GM19035 (cell line): Measurements from ENCODE around the gene KCTD11.

Experiments used
- ATAC-seq: cut with Tn5 transposase; IDR thresholded peaks from one replicate; pipeline ENCODE4 v1.9.1; 2021; ENCODE audit not compliant: unreplicated experiment

KCTD11 gene

GRCh38 chr17:7351665-7352502 is at the start of gene KCTD11:
TSS of gene KCTD11 (plus strand) at chr17:7352162.
- ATAC-seq = peak; percentile 71

- no peak for ATAC-seq
Measured at GRCh38 chr17:7304179-7304578, 47.8 kb upstream of the KCTD11 start.

- peak; percentile 71 for ATAC-seq
Measured at GRCh38 chr17:7306911-7307685, 44.9 kb upstream of the KCTD11 start, which contains the start of gene EIF5A. TSS of gene EIF5A (plus strand) at chr17:7307628. CDS start at chr17:7309636, 2,008 bp downstream.

GRCh38 chr17:7307686-7308624 is 44.0 kb upstream of the KCTD11 start:
- no peak for ATAC-seq

- no peak for ATAC-seq
Measured at GRCh38 chr17:7308625-7309433, 43.1 kb upstream of the KCTD11 start.

- ATAC-seq = no peak
Measured at GRCh38 chr17:7309628-7310027, 42.3 kb upstream of the KCTD11 start.

GRCh38 chr17:7311110-7311705 is 40.8 kb upstream of the KCTD11 start:
- no peak for ATAC-seq

- ATAC-seq = no peak
Measured at GRCh38 chr17:7312432-7313087, 39.4 kb upstream of the KCTD11 start.

GRCh38 chr17:7313088-7313889 is 38.7 kb upstream of the KCTD11 start:
- no peak for ATAC-seq

GRCh38 chr17:7313890-7314718 is 37.9 kb upstream of the KCTD11 start:
- no peak for ATAC-seq

- peak; percentile 74 for ATAC-seq
Measured at GRCh38 chr17:7314719-7315569, 37.0 kb upstream of the KCTD11 start, which contains the start of gene GPS2. TSS of gene GPS2 (minus strand) at chr17:7315360. CDS start at chr17:7315052, 308 bp downstream.

GRCh38 chr17:7315570-7316235 is 36.3 kb upstream of the KCTD11 start:
- ATAC-seq = no peak

- ATAC-seq = no peak
Measured at GRCh38 chr17:7317161-7317803, 34.7 kb upstream of the KCTD11 start.

- ATAC-seq = no peak
Measured at GRCh38 chr17:7318121-7318860, 33.7 kb upstream of the KCTD11 start.

- no peak for ATAC-seq
Measured at GRCh38 chr17:7321466-7321865, 30.5 kb upstream of the KCTD11 start.
